Kidney epithelial cell (primary cell): ENCODE data around the gene HOXB8. TPM values are rescaled to one million over a fixed set of nuclear protein-coding genes. Genes with fewer than 3 reads are reported as not detected.

Experiments used
- DNase-seq: peaks from one replicate; pipeline ENCODE4 v3.0.0-alpha.2; 2010; ENCODE audit warnings: low read depth
- H3K27me3 ChIP-seq: 2 replicates; pipeline ENCODE4 v1.6.0; 2011; ENCODE audit warnings: low read length; ENCODE audit not compliant: control insufficient read depth, insufficient read depth
- H3K36me3 ChIP-seq: 2 replicates; pipeline ENCODE4 v1.5.1; 2011; ENCODE audit warnings: low read length; ENCODE audit not compliant: control insufficient read depth, insufficient read depth
- H3K4me3 ChIP-seq: 2 replicates; pipeline ENCODE4 v1.5.1; 2011; ENCODE audit warnings: low read depth, mild to moderate bottlenecking, control low read depth, low read length
- total RNA-seq: library from RNA; depleted of rRNA; stranded (reverse); fragments of >200 nt; gene quantifications from 2 replicates; pipeline ENCODE4 v1.2.3, GENCODE V29; 2015
- TF ChIP-seq, protein P1 (sequence below): IDR thresholded peaks from 2 replicates; pipeline ENCODE4 v1.5.1; 2011; ENCODE audit warnings: mild to moderate bottlenecking, moderate library complexity, low read length, control low read depth, inconsistent platforms; ENCODE audit not compliant: insufficient read depth, poor library complexity, severe bottlenecking

The HOXB8 gene
- total RNA-seq, 1 donor from 2014 or later: 7.5 TPM

- Histone ChIP-seq H3K36me3 (peaks cover 3% of the 10 kb centered on the region), H3K4me3 (peak overlapping the region; percentile 27), H3K27me3 (no peaks in the 10 kb centered on the region)
- no peak for DNase-seq
- TF ChIP-seq, protein P1, sequence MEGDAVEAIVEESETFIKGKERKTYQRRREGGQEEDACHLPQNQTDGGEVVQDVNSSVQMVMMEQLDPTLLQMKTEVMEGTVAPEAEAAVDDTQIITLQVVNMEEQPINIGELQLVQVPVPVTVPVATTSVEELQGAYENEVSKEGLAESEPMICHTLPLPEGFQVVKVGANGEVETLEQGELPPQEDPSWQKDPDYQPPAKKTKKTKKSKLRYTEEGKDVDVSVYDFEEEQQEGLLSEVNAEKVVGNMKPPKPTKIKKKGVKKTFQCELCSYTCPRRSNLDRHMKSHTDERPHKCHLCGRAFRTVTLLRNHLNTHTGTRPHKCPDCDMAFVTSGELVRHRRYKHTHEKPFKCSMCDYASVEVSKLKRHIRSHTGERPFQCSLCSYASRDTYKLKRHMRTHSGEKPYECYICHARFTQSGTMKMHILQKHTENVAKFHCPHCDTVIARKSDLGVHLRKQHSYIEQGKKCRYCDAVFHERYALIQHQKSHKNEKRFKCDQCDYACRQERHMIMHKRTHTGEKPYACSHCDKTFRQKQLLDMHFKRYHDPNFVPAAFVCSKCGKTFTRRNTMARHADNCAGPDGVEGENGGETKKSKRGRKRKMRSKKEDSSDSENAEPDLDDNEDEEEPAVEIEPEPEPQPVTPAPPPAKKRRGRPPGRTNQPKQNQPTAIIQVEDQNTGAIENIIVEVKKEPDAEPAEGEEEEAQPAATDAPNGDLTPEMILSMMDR: no peak
Measured at GRCh38 chr17:48574505-48575065, 40.5 kb downstream of the HOXB8 start.

DNA sequence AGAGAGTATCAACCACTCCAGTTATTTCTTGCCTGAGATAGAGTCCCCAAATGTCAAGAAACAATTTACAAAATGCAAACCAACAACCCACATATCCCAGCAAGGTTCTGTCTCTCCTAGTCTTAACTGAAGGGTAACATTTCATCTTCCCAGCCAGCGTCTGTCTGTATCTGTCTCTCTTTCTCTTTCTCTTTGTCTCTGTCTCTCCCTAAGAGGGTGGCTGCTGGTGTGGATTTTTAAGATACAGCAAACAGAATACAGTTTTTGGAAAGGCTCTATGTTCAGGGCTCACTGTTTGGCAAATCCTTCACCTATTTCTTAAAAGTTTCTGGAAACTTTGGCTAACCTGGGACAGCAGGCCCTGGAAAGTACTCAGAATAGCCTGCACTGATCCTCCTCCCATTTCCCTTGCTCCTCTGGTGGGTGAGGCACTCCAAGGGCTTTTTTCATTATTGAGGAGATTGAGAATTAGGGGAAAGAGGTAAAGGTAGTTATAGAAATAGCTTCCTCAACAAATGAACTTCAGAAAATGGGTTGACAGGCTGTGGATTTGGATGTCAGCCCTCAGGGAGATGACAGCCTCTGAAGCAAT is 43.2 kb downstream of the HOXB8 start:
- TF ChIP-seq, protein P1: no peak
- H3K4me3 ChIP-seq: peak overlapping the region; percentile 26
- H3K27me3 ChIP-seq: no peaks in the 10 kb centered on the region
- no peaks in the 10 kb centered on the region for H3K36me3 ChIP-seq
- no peak for DNase-seq

DNA sequence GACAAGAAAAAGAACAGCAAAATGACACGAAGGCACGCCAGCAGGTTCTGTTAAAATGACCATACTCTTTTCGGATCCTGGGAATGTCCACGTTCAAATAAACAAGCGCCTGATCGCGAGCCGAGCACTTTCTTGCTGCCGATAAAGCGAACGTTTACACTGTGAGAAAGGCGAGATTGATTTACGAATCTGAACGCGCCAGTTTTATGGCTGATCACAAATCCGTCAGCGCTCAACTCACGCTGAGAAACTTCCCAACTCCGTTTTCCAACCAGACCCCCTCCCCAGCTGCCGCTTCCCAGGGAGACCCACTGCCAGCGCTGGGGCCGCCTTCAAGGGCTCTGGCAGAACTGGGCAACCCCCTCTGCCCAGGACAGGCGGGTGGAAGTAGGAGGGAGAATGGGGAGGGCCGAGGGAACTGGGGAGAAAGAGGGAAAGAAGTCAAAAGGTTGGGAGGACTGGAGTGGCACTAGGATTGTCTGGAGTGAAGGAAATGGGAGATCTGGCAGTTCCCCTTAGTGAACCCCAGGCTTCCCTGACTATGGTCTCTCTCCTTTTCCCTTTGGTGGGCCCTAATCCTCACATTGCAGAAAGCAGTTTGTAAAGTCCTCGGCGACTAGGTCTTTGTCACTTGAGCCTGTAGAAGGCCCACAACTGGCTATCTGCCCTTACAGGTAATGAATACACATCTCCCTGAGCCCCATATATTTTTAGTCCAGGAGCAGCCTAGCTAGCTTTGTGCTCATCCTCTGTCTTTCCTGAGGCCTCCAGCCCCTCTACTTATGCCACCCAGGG is 43.9 kb downstream of the HOXB8 start:
- H3K36me3 ChIP-seq: no peaks in the 10 kb centered on the region
- no peak for DNase-seq
- H3K27me3 ChIP-seq: no peaks in the 10 kb centered on the region
- peak overlapping the region; percentile 26 for H3K4me3 ChIP-seq
- TF ChIP-seq, protein P1: no peak

- no peak for DNase-seq
- TF ChIP-seq, protein P1: no peak
- Histone ChIP-seq H3K36me3 (peaks cover 1% of the 10 kb centered on the region), H3K27me3 (no peaks in the 10 kb centered on the region), H3K4me3 (peak overlapping the region; percentile 26)
Measured at GRCh38 chr17:48570325-48571023, 44.6 kb downstream of the HOXB8 start.

GRCh38 chr17:48569674-48570324 is 45.3 kb downstream of the HOXB8 start:
- Histone ChIP-seq H3K36me3 (peaks cover 1% of the 10 kb centered on the region), H3K4me3 (peak overlapping the region; percentile 26), H3K27me3 (no peaks in the 10 kb centered on the region)
- TF ChIP-seq, protein P1: peak; percentile 9
- no peak for DNase-seq
